AG10803 (cell line): Measurements from ENCODE around the gene KAT2A.

Experiments
- DNase-seq: peaks from one replicate; pipeline ENCODE4 v3.0.0; 2010; ENCODE audit warnings: low read depth
- H3K4me3 ChIP-seq: 2 replicates; pipeline ENCODE4 v1.5.1; 2011; ENCODE audit warnings: mild to moderate bottlenecking, low read length, control low read depth
- TF ChIP-seq, protein P1 (sequence below): conservative IDR thresholded peaks from 2 replicates; pipeline ENCODE4 v1.5.1; 2011; ENCODE audit warnings: mild to moderate bottlenecking, low read length, control low read depth, inconsistent platforms

The KAT2A gene

DNA sequence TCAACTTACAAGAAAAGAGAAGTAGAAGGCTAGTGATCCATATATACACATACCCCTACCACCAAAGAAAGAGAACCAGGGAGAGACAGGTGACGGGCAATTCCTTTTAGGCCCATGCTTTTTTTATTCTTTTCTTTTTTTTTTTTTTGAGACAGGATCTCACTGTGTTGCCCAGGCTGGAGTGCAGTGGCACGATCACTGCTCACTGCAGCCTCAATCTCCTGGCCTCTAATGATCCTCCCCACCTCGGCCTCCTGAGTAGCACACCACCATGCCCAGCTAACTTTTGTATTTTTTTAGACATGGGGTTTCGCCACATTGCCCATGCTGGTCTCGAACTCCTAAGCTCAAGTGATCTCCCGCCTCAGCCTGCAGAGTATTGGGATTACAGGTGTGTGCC is 6.2 kb upstream of the KAT2A start:
- H3K4me3 ChIP-seq: no peak overlapping the region
- TF ChIP-seq, protein P1, sequence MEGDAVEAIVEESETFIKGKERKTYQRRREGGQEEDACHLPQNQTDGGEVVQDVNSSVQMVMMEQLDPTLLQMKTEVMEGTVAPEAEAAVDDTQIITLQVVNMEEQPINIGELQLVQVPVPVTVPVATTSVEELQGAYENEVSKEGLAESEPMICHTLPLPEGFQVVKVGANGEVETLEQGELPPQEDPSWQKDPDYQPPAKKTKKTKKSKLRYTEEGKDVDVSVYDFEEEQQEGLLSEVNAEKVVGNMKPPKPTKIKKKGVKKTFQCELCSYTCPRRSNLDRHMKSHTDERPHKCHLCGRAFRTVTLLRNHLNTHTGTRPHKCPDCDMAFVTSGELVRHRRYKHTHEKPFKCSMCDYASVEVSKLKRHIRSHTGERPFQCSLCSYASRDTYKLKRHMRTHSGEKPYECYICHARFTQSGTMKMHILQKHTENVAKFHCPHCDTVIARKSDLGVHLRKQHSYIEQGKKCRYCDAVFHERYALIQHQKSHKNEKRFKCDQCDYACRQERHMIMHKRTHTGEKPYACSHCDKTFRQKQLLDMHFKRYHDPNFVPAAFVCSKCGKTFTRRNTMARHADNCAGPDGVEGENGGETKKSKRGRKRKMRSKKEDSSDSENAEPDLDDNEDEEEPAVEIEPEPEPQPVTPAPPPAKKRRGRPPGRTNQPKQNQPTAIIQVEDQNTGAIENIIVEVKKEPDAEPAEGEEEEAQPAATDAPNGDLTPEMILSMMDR: no peak
- no peak for DNase-seq

GRCh38 chr17:42126836-42127235 is 5.7 kb upstream of the KAT2A start:
- TF ChIP-seq, protein P1: no peak
- DNase-seq: no peak
- no peak overlapping the region for H3K4me3 ChIP-seq

- no peak for DNase-seq
- TF ChIP-seq, protein P1: no peak
- H3K4me3 ChIP-seq: no peak overlapping the region
Measured at GRCh38 chr17:42125565-42125964, 4.4 kb upstream of the KAT2A start.

GRCh38 chr17:42124256-42124655 is 3.1 kb upstream of the KAT2A start:
- no peak for DNase-seq
- TF ChIP-seq, protein P1: no peak
- no peak overlapping the region for H3K4me3 ChIP-seq

- no peak for DNase-seq
- TF ChIP-seq, protein P1: no peak
- H3K4me3 ChIP-seq: no peak within 1 kb of the TSS
Measured at GRCh38 chr17:42122371-42123303, 1.5 kb upstream of the KAT2A start, which contains the start of gene HSPB9. HSPB9 (plus strand) TSS chr17:42122804; CDS start chr17:42122851, 47 bp downstream.

- TF ChIP-seq, protein P1: no peak
- DNase-seq: no peak
- H3K4me3 ChIP-seq: peak overlapping the region; percentile 59
Measured at GRCh38 chr17:42120161-42120769, 902 bp downstream of the KAT2A start.
